IMR-90 (cell line): Measurements from ENCODE around the gene SLC35F1. TPM values are rescaled to one million over a fixed set of nuclear protein-coding genes. Genes with fewer than 3 reads are reported as not detected.
A peak's percentile ranks its signal among the peaks of the same experiment; 100 is the strongest.

ENCODE experiments used
- ATAC-seq: fragments of 200-7000 bp; cut with Tn5 transposase; 2 replicates; pipeline ENCODE4 v1.9.1; 2020; ENCODE audit warnings: low read depth, mild to moderate bottlenecking, moderate library complexity
- BruUV-seq: library from RNA; stranded (reverse); fragments of 400-500 nt; replicated peaks from 2 replicates; lab custom pipeline; 2021; lab: Mats Ljungman, UMichigan
- CTCF ChIA-PET: fragments of 300-600 bp; formaldehyde crosslinking; extraction: SDS; loops from one replicate; lab custom pipeline; 2021; ENCODE audit warnings: antibody characterized with exemption; lab: Yijun Ruan, JAX
- POLR2A ChIA-PET: fragments of 300-600 bp; sonication (Branson Sonifier 250); formaldehyde crosslinking; loops from one replicate; lab custom pipeline; 2022; ENCODE audit warnings: antibody characterized with exemption; ENCODE audit not compliant: unreplicated experiment; lab: Charles Lee
- DNase-seq: peaks from one replicate; pipeline ENCODE4 v3.0.0; 2013
- H2AFZ ChIP-seq: replicated peaks from 2 replicates; pipeline ENCODE3; 2013; ENCODE audit warnings: low read length, mild to moderate bottlenecking; ENCODE audit not compliant: poor library complexity
- H2AK5ac ChIP-seq: 2 replicates; pipeline ENCODE4 v1.6.1; 2013; ENCODE audit warnings: low read depth, low read length, inconsistent platforms
- H2AK9ac ChIP-seq: replicated peaks from 2 replicates; pipeline ENCODE3; 2013; ENCODE audit warnings: mild to moderate bottlenecking, low read depth, low read length, moderate library complexity; ENCODE audit not compliant: poor library complexity
- H2BK120ac ChIP-seq: 2 replicates; pipeline ENCODE4 v1.6.1; 2013; ENCODE audit warnings: low read depth, low read length, inconsistent platforms
- H2BK15ac ChIP-seq: 3 replicates; pipeline ENCODE4 v1.6.1; 2013; ENCODE audit warnings: low read depth, low read length, inconsistent platforms
- H2BK20ac ChIP-seq: 2 replicates; pipeline ENCODE4 v1.6.1; 2013; ENCODE audit warnings: low read depth, mild to moderate bottlenecking, inconsistent platforms, low read length, moderate library complexity
- H2BK5ac ChIP-seq: 2 replicates; pipeline ENCODE4 v1.6.1; 2013; ENCODE audit warnings: mild to moderate bottlenecking, low read depth, low read length, inconsistent platforms; ENCODE audit not compliant: poor library complexity, severe bottlenecking
- H3K14ac ChIP-seq: replicated peaks from 2 replicates; pipeline ENCODE4 v1.6.1; 2013; ENCODE audit warnings: low read depth, low read length, inconsistent platforms
- H3K18ac ChIP-seq: 2 replicates; pipeline ENCODE4 v1.6.1; 2013; ENCODE audit warnings: low read depth, low read length, control low read depth
- H3K23ac ChIP-seq: 2 replicates; pipeline ENCODE4 v1.6.1; 2013; ENCODE audit warnings: low read depth, low read length, inconsistent platforms
- H3K27ac ChIP-seq: 2 replicates; pipeline ENCODE4 v1.5.1; 2013; ENCODE audit warnings: mild to moderate bottlenecking, control low read depth, low read length; ENCODE audit not compliant: insufficient read depth
- H3K27me3 ChIP-seq: 2 replicates; pipeline ENCODE4 v1.6.1; 2013; ENCODE audit warnings: low read length; ENCODE audit not compliant: control insufficient read depth, insufficient read depth
- H3K36me3 ChIP-seq: 2 replicates; pipeline ENCODE4 v1.6.1; 2013; ENCODE audit warnings: low read length, mixed read lengths; ENCODE audit not compliant: control insufficient read depth, insufficient read depth
- H3K4ac ChIP-seq: 2 replicates; pipeline ENCODE4 v1.6.1; 2013; ENCODE audit warnings: low read depth, low read length, inconsistent platforms
- H3K4me1 ChIP-seq: 2 replicates; pipeline ENCODE4 v1.6.1; 2013; ENCODE audit warnings: low read length, mixed read lengths; ENCODE audit not compliant: control insufficient read depth, insufficient read depth
- H3K4me2 ChIP-seq: 2 replicates; pipeline ENCODE4 v1.6.1; 2013; ENCODE audit warnings: low read depth, mild to moderate bottlenecking, control low read depth, low read length, moderate library complexity
- H3K4me3 ChIP-seq: 2 replicates; pipeline ENCODE4 v1.5.1; 2013; ENCODE audit warnings: low read depth, mild to moderate bottlenecking, control low read depth, low read length, moderate library complexity; ENCODE audit not compliant: insufficient read depth
- H3K56ac ChIP-seq: 2 replicates; pipeline ENCODE4 v1.6.1; 2013; ENCODE audit warnings: low read length, inconsistent platforms; ENCODE audit not compliant: insufficient read depth; ENCODE audit errors: extremely low read depth
- H3K79me1 ChIP-seq, 2 experiments: 2 replicates each; pipeline ENCODE4 v1.6.1; 2013; ENCODE audit warnings: low read length in 2 of 2, inconsistent platforms in 1 of 2, low read depth in 1 of 2
- H3K9ac ChIP-seq: 2 replicates; pipeline ENCODE4 v1.6.1; 2013; ENCODE audit warnings: low read depth, low read length, control low read depth
- H3K9me1 ChIP-seq: 2 replicates; pipeline ENCODE4 v1.6.1; 2013; ENCODE audit warnings: low read length, inconsistent platforms; ENCODE audit not compliant: insufficient read depth
- H3K9me3 ChIP-seq: 2 replicates; pipeline ENCODE4 v1.6.1; 2013; ENCODE audit warnings: low read length; ENCODE audit not compliant: control insufficient read depth, insufficient read depth
- H4K20me1 ChIP-seq: 2 replicates; pipeline ENCODE4 v1.6.1; 2013; ENCODE audit warnings: low read length, inconsistent platforms; ENCODE audit not compliant: insufficient read depth
- H4K5ac ChIP-seq: 2 replicates; pipeline ENCODE4 v1.6.1; 2013; ENCODE audit warnings: mild to moderate bottlenecking, low read depth, low read length, control low read depth
- H4K8ac ChIP-seq, 2 experiments: 2 replicates each; pipeline ENCODE4 v1.6.1; 2013; ENCODE audit warnings: low read depth in 2 of 2, low read length in 2 of 2, control low read depth in 1 of 2, inconsistent platforms in 1 of 2
- H4K91ac ChIP-seq: 2 replicates; pipeline ENCODE4 v1.6.1; 2013; ENCODE audit warnings: low read depth, low read length, inconsistent platforms; ENCODE audit not compliant: insufficient read depth
- CTCF ChIP-seq: conservative IDR thresholded peaks from 2 replicates; pipeline ENCODE4 v1.5.1; 2012; ENCODE audit warnings: mild to moderate bottlenecking, low read depth, low read length, improper control_type of control experiment
- RCOR1 ChIP-seq: IDR thresholded peaks from 2 replicates; pipeline ENCODE4 v1.6.1; 2012; ENCODE audit warnings: mild to moderate bottlenecking, low read length, improper control_type of control experiment; ENCODE audit not compliant: insufficient replicate concordance
- USF2 ChIP-seq: fragments of 150-350 bp; IDR thresholded peaks from 2 replicates; pipeline ENCODE4 v1.6.1; 2017; ENCODE audit warnings: mild to moderate bottlenecking, antibody characterized with exemption, low read length, low read depth
- WGBS, 2 experiments: methylation state at CpG; one replicate each; pipeline versions ENCODE4 v1.1.5 to v1.1.7; 2013; ENCODE audit warnings: missing lambda C conversion rate in 2 of 2; ENCODE audit not compliant: insufficient read length in 1 of 2; ENCODE audit errors: extremely low coverage in 2 of 2; 5-methylcytosine and 5-hydroxymethylcytosine counted together
- dilution Hi-C: fragments of 300-500 bp; cut with HindIII; formaldehyde crosslinking; loops from one replicate; pipeline ENCODE4 v1.14.3; 2018; ENCODE audit warnings: low sequenced_read_pairs; ENCODE audit not compliant: unreplicated experiment
- in situ Hi-C: fragments of 300-500 bp; cut with MboI; formaldehyde crosslinking; loops from 3 replicates; pipeline ENCODE4 v1.14.3; 2019; ENCODE audit warnings: low sequenced_read_pairs, inconsistent platforms, mixed read lengths
- intact Hi-C: fragments of 100-400 bp; cut with micrococcal nuclease; formaldehyde crosslinking; loops from 2 replicates; pipeline ENCODE4 v1.10.0; 2022
- polyA plus RNA-seq, 3 experiments: library from polyadenylated mRNA; depleted of rRNA; stranded (reverse); fragments of >200 nt; gene quantifications; 2 replicates each; pipeline ENCODE4 v1.2.3, GENCODE V29; 2012; ENCODE audit warnings: low replicate concordance in 1 of 3
- total RNA-seq: library from RNA; depleted of rRNA; stranded (reverse); fragments of >200 nt; gene quantifications from 2 replicates; pipeline ENCODE4 v1.2.3, GENCODE V29; 2012

The SLC35F1 gene
- total and polyA plus RNA-seq, 2 of the 4 experiments (the other 2 are of a cell fraction) = not detected

GRCh38 chr6:118317581-118318563 lies 410.8 kb downstream of the SLC35F1 start:
- no peak overlapping the region for H2AFZ ChIP-seq
- no peak overlapping the region for H4K5ac ChIP-seq
- ATAC-seq = peak; percentile 80

More at GRCh38 chr6:118317581-118318563, 410.8 kb downstream of the SLC35F1 start:
- CTCF ChIA-PET = interaction anchor here (1.1 kb wide), 1 partner anchor 33 kb away, joined by 3 read pairs; no protein-coding TSS in a partner anchor
- in situ Hi-C loops (no loop called here), dilution Hi-C loops (no loop called here), intact Hi-C loops (no loop called here)
- Histone ChIP-seq H3K23ac (no peak overlapping the region), H2BK15ac (no peak overlapping the region), H3K79me1 (no peaks in the 10 kb centered on the region), H3K4me3 (no peak overlapping the region), H3K14ac (no peak overlapping the region), H4K20me1 (no peaks in the 10 kb centered on the region), H4K8ac (peak overlapping the region in 1 of 2 experiments; percentile 29; a peak in 1 of 4 replicates), H3K9me3 (no peaks in the 10 kb centered on the region), H4K91ac (no peak overlapping the region; the same call in 1 of the 2 replicates), H3K36me3 (no peaks in the 10 kb centered on the region), H3K9ac (no peak overlapping the region), H3K4ac (no peak overlapping the region; the same call in 1 of the 2 replicates), H3K4me2 (no peak overlapping the region), H2BK20ac (peak overlapping the region; percentile 55), H2AK9ac (no peak overlapping the region), H2AK5ac (no peak overlapping the region), H3K56ac (no peak overlapping the region), H3K27ac (peak overlapping the region; percentile 47; the same call in 1 of the 2 replicates), H3K9me1 (peaks cover 5% of the 10 kb centered on the region; the same call in 1 of the 2 replicates), H2BK5ac (peak overlapping the region; percentile 30), H3K4me1 (peaks cover 11% of the 10 kb centered on the region), H3K18ac (peak overlapping the region; percentile 37; the same call in 1 of the 2 replicates), H2BK120ac (peak overlapping the region; percentile 62), H3K27me3 (no peaks in the 10 kb centered on the region)
- TF ChIP-seq CTCF (no peak), USF2 (no peak), RCOR1 (no peak)
- peak; percentile 66 for DNase-seq
- WGBS, 2 experiments = no CpG with 5 or more reads among the region's 4 CpGs
- no TSS peak for BruUV-seq
- POLR2A ChIA-PET = no interaction called here
